GM21515 (cell line): Measurements from ENCODE around the gene TEX55.
"Not testable (repeated sequence)": the region's sequence is repeated elsewhere in the genome, so short reads cannot be mapped to it uniquely, and the experiment has no call there.

Source experiments
- ATAC-seq: cut with Tn5 transposase; IDR thresholded peaks from one replicate; pipeline ENCODE4 v1.9.1; 2021; ENCODE audit not compliant: unreplicated experiment

The TEX55 gene

DNA sequence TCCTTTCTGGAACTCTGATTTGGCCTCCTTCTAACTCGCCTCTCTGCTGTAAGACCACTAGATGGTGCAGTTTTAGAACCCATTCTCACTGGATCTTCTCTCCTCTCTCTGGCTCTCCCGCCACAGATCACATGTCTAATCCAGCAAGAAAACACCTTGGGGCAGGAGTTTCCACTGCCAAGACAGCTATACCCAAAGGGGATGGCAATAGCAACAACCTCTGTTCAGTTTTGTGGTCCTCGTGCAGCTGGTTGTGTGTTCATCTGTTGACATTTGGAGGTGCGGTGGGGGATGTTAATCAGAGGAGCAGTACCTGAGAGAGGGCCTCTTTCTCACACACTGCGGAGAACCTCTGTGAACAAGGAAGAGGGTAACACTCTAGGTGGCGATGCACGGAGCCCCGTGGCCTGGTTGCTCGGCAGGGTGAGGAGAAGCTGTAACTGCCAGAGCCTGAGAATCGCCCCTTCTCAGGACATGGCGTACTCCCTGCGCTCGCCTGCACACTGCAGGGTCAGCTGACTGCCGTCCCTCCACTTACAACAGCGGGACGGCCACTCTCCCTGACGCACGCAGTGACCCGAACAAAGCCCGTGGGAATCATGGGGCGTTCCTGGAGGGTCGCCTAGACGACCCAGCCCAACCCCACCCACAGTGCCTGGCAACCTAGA, at the start of gene TEX55:
TEX55 (plus strand) TSS at position 666 of the 668 bp plus-strand sequence. CDS start 25 bp downstream, outside the sequence.
- ATAC-seq: peak; percentile 67

DNA sequence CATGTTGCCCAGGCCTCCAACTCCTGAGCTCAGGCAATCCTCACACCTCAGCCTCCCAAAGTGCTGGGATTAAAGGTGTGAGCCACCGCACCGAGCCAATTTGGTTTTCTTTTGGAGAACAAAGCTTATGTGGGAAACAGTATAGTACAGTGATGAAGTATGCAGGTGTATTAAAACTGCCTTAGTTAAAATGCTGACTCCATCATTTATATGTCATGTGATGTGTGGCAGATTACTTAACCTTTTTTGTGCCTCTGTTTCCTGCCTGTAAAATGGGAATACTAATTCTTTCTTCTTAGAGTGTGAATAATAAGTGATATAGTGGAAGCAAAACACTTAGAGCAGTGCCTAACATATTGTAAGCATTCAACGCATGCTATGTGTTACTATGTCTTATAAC, 48.0 kb upstream of the TEX55 start:
- no peak for ATAC-seq

DNA sequence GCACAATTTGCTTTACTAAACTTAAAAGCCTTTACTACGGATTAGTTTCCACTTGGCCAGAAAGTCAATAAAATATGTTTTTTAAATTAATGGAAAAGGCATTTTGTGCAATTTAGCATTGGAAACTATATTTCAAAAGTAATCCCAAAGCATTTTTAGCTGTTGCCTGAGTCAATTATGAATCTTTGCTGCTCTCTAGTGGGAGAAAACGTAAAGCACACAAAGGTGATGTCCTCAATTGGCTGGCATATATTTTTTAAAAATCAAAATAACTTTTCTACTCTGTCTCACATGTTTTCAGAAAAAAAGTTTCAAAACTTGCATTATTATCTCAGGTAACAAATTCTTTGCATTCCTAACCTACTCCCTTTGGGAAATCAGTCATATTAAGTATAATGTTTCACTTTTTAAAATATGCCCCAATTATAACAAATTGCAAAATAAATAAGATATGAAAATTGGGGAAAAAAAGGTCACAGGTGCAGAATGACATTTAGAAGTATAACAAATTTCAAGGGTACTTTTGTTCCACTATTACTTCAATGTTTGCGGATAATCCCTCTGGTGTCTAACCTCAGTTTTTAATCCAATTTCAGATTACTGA, 47.2 kb upstream of the TEX55 start:
- no peak for ATAC-seq

DNA sequence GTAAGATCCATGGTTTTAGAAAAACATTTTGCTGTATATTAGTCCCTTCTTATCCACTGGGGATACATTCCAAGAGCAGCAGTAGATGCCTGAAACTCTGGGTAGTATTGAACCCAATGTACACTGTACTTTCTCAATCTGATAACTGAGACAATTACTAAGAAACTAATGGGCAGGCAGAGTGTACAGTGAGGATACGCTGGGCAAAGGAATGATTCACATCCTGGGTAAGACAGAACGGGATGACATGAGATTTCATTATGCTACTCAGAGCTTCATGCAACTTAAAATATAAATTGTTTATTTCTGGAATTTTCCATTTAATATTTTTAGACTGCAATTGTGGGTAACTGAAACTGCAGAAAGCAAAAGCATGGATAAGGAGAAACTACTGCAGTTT, 46.2 kb upstream of the TEX55 start:
- no peak for ATAC-seq

DNA sequence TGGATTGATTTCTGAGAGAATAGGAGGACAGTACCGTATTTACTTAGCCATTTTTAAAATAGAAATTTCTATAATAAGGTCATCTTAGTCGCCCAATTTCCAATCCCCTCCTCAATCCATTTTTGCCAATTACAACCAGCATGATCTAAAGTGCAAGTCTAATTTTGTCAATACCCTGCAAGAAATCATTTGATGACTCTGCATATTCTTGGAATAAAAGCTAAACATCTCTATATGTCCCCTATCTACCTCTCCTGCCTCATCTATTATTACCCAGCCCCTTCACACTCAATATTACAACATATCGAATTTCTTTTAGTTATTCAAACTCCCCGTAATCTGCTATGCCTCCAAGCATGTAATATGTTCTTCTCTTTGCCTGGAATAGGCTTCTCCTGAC, 41.9 kb upstream of the TEX55 start:
- ATAC-seq: no peak

DNA sequence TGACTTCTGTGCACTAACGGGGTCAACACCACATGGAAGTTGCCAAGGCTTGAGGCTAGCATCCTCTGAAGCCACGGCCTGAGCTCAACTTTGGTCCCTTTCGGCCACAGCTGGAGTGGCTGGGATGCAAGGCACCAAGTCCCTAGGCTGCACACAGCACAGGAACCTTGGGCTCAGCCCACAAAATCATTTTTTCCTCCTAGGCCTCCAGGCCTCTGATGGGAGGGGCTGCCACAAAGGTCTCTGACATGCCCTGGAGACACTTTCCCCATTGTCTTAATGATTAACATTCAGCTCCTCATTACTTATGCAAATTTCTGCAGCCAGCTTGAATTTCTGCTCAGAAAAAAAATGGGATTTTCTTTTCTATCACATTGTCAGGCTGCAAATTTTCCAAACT, 27.6 kb upstream of the TEX55 start:
- not testable (repeated sequence) for ATAC-seq

DNA sequence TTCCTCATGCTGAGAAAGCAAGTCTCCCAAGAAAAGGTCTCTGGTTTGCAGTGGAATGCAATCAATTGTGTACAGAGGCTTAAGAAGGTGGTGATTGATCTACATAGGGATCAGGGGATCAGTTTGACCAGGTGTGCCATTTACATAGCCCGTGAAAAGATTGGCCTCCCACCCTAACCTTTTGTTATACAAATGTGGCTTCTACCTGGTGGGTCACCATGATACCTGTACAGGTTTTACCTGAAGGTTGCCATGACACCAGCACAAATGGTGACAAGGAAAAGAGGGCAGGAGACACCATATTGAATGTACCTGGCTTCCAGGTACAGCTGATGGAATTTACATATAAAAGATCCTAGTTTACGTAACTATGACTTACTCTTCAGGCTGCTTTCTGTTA, 25.5 kb upstream of the TEX55 start:
- no peak for ATAC-seq

DNA sequence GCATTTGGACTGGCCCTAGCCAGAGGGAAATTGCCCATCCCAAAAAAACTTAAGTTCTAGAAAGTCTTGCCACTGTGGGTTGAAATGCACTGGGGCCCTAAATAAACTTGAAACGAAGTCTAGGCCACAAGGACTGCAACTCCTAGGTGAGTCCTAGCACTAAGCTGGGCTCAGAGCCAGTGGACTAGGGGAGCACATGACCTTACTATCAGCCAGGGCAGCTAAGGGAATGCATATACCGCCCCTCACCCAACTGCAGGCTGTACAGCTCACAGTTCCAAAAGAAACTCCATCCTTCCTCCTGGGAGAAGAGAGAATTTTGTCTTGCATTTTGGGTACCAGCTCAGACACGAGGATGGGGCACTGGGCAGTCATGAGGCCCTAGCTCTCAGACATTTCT, 23.6 kb upstream of the TEX55 start:
- no peak for ATAC-seq

DNA sequence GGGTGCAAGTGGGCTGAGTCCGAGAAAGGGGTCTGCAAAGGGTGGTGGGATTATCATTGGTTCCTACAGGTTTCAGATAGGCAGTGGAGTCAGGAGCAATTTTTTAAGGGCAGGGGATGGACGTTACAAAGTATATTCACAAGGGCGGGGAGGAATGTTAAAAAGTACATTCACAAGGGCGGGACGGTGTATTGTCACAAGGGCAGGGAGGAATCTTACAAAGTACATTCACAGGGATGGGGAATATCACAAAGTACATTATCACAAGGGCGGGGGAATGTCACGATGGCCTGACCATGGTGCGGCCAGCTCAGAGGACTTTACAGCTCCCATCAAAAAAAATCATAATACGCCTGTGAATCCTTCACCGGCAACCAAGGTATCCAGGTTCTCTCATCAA, 20.6 kb upstream of the TEX55 start:
- no peak for ATAC-seq

DNA sequence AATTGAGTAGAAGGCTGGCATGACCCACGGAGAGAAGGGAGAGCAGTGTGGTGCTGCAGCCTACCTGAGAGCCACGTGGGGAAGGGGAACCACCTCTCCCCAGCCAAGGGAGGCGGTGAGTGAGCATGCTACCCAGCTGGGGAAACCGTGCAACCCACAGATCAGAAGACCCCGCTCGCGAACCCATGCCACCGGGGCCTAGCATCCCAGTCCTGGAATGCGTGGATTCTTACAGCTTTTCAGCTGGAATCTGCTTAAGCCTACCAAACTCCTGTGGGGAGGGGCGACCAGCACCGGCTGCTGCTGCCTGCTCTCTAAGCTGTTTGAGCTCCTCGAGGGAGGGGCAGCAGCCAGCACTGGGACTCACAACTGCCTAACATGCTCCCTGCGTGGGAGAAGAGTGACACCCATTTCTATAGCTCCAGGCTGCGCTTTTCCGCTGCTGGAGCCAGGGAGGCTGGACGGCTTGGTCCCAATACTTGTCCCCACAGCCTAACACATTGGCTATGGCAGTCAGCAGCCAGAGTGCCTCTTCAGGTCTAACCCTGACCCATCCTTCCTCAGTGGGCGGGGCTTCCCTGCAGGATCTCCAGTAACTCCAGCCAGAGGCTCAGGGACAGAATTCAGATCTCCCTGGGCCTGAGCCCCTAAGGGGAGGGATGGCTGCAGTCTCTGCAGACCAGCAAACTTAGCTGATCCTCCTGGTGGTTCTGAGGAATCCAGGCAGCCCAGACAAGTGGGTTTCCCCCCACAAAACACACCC, 20.0 kb upstream of the TEX55 start:
- ATAC-seq: no peak

DNA sequence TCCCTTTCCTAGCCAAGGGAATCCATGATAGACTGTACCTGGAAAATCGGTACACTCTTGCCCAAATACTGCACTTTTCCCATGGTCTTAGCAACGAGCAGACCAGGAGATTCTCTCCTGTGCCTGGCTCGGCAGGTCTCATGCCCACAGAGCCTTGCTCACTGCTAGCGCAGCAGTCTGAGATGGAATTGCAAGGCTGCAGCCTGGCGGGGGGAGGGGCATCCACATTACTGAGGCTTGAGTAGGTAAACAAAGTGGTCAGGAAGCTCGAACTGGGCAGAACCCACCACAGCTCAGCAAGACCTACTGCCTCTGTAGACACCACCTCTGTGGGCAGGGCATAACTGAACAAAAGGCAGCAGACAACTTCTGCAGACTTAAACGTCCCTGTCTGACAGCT, 15.7 kb upstream of the TEX55 start:
- ATAC-seq: not testable (repeated sequence)

DNA sequence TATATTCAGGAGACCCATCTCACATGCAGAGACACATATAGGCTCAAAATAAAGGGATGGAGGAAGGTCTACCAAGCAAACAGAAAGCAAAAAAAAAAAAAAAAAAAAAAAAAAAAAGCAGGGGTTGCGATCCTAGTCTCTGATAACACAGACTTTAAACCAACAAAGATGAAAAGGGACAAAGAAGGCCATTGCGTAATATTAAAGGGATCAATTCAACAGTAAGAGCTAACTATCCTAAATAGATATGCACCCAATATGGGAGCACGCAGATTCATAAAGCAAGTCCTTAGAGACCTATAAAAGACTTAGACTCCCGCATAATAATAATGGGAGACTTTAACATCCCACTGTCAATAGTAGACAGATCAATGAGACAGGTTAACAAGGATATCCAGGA, 13.7 kb upstream of the TEX55 start:
- ATAC-seq: not testable (repeated sequence)

DNA sequence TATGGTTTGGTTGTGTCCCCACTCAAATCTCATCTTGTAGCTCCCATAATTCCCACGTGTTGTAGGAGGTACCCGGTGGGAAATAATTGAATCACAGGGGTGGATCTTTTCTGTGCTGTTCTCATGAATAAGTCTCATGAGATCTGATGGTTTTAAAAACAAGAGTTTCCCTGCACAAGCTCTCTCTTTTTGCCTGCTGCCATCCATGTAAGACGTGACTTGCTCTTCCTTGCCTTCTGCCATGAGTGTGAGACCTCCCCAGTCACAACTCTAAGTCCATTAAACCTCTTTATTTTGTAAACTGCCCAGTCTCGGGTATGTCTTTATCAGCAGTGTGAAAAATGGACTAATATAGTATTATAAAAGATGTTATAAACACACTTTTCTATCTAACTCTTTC, 6.6 kb upstream of the TEX55 start:
- ATAC-seq: not testable (repeated sequence)

DNA sequence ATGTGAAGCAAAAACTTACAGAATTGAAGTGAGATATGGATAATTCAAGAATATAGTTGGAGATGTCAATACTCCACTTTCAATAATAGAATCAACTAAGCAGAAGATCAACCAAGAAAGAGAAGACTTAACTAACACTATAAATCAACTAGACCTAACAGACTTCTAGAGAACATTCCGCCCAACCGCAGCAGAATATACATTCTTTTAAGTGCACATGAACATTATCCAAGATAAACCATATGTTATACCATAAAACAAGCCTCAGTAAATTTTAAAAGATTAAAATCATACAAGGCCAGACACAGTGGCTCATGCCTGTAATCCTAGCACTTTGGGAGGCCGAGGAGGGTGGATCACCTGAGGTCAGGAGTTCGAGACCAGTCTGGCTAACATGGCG, 5.5 kb upstream of the TEX55 start:
- no peak for ATAC-seq

DNA sequence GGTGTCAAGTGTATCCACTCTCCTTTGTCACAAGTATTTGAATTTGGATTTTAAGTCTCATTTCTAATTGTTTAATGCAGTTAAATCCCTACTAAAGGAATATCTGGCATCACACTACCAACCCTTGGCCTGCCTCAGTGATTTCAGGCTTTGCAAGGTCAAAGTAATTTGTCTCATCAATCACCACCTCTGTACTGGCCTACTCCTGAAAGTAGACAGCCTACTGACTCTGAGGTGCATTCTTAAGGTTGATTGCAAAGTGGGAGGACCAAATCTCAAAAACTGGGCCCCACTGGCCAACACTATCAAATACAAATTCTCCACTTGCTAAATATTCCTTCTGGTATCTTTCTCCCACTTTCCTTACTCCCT, 851 bp upstream of the TEX55 start:
- ATAC-seq: peak; percentile 23

DNA sequence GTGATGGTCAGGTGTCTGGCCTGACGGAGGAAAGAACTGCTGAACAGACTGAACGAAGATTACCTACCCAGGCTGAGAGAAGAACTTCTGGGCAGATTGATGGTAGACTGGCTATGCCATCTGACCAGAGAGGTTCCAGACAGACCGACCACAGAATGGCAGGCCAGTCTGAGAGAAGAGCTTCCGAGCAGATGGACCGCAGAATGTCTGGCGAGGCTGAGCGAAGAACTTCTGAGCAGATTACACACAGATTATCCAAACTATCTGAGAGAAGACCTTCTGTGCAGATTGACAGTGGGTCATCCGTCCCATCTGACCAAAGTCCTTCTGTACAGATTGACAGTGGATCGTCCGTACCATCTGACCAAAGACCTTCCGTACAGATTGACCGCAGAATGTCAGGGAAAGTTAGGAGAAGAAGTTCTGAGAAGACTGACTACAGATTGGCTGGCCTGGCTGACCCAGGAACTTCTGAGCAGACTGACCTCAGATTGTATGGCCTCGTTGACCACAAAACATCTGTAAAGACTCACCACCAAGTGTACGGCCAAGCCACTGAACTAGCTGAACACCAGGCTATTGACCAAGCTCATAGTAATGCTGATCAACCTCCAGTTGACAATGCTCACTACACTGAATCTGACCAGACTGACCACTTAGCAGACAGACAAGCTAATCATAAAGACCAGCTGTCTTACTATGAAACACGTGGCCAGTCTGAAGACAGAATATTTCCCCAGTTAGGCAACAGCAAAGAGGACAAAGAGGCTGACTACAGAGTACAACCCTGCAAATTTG, 812 bp downstream of the TEX55 start:
- ATAC-seq: no peak

DNA sequence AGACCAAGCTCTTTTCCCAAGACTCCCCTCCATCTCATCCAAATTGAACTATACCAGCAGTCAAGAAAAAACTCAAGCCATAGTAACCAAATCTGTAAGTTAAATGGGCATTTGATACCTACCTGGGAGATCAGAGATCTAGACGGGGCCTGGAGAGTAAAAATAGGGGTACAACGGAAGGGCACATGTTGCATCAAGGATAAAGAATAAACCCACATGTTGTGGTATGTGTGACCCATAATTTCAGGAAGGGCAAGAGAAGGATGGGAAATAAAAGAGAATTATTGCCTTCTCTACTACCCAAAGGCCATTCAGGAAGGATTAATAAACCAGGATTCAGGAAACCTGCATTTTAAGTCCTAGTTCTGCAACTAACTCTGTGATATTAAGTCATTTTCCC, 1.5 kb downstream of the TEX55 start:
- ATAC-seq: no peak

DNA sequence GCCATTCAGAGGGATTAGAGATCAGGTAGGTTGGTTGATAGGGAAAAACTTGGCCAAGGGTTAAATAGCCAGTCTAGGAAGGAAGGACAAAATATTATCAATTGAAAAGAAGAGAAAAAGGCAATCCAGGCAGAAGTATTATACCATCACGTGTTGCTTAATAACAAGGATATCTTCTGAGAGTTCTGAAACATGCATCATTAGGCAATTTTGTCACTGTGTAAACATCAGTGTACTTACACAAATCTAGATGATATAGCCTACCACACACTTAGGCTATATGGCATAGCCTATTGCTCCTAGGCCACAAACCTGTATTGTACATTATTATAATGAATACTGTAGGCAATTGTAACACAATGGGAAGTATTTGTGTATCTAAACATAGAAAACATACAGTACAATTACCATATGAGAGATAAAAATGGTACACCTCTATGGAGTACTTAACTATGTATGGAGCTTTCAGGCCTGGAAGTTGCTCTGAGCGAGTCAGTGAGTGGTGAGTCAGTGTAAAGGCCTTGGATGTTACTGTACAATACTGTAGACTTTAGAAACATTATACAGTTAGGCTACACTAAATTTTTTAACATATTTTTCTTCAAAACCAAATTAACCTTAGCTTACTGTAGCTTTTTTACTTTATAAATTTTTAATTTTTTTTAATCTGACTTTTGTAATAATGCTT, 2.7 kb downstream of the TEX55 start:
- no peak for ATAC-seq

DNA sequence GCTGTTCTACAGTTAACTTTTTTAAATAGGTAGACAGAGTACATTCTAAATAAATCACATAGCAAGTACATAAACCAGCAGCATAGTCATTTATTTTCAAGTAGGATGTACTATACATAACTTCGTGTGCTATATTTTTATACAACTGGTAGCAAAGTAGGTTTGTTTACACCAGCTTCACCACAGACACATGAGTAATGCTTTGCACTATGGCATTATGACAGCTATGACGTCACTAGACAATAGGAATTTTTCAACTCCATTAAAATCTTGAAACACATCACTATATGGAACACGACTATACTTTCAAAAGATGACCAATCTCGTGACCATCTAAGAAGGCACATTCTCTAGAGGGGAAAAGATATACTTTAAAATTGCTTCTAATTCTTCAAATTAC, 3.5 kb downstream of the TEX55 start:
- no peak for ATAC-seq

DNA sequence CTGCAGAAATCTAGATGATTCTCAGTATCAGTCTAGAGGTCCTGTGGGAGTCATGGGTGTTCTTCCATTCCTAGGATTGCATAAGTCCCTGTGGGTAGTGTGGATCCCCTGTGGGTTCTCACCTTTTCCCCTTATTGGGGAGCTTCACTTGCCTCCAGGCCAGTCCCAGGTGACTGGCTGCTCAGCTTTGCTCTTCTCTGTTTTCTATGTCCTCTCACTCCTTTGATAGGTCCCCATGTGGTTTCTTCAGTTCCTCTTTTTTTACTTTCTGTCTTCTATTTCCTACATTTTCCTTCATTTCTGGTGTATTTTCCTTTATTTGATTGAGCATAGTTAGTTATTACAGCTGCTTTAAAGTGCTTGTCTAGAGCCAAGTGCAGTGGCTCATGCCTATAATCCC, 10.9 kb downstream of the TEX55 start:
- no peak for ATAC-seq

DNA sequence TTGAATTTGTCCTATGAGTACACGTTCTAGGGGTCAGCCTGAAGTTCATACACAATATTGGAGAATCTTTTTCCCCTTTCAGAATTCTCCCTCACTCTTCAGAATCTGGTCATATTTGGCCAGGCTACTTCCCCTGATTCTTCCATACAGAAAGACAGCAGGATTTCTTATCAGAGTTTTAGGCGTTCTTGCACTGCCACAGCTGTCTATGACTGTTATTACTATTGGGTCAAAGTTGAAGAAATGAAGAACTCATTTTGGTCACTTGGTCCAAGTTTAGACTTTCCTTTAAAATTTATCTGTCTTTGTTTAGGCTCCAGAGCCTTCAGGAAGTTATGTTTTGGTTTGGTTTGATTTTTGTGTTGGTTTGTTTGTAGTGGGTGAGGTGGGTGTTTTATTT, 12.0 kb downstream of the TEX55 start:
- no peak for ATAC-seq
